Cardiac muscle cell (in vitro differentiated cells and primary cell): ENCODE measurements around the gene MAP1B. TPM values are rescaled to one million over a fixed set of nuclear protein-coding genes. Genes with fewer than 3 reads are reported as not detected.

Experiments
- DNase-seq, 2 donors: peaks; one replicate each; pipeline versions ENCODE4 v3.0.0 to v3.0.0-alpha.2; 2010 to 2017; ENCODE audit warnings: low read depth in 1 of 2, low spot score in 1 of 2
- H3K27ac ChIP-seq: fragments of 200-600 bp; sonication (generic); 2 replicates; pipeline ENCODE4 v1.5.1; 2016
- H3K27me3 ChIP-seq: fragments of 200-600 bp; sonication (generic); 2 replicates; pipeline ENCODE4 v1.6.0; 2016; ENCODE audit warnings: control low read depth
- H3K36me3 ChIP-seq: fragments of 200-600 bp; sonication (generic); 2 replicates; pipeline ENCODE4 v1.5.1; 2016; ENCODE audit warnings: control low read depth
- H3K4me1 ChIP-seq: fragments of 200-600 bp; sonication (generic); 2 replicates; pipeline ENCODE4 v1.8.1; 2017; ENCODE audit warnings: low read depth, mild to moderate bottlenecking, mixed run types
- H3K4me3 ChIP-seq: fragments of 200-600 bp; sonication (generic); 2 replicates; pipeline ENCODE4 v1.5.1; 2016; ENCODE audit warnings: mild to moderate bottlenecking
- H3K9me3 ChIP-seq: fragments of 200-600 bp; sonication (generic); 2 replicates; pipeline ENCODE4 v1.5.1; 2017; ENCODE audit warnings: low read depth, mild to moderate bottlenecking, control low read depth
- polyA plus RNA-seq: library from polyadenylated mRNA; unstranded; fragments of >200 nt; fragmentation: Nextera tagmentation; extraction: Ambion mirVana; gene quantifications from 2 replicates; pipeline ENCODE4 v1.2.1, GENCODE V29; 2016
- total RNA-seq: library from RNA; depleted of rRNA; stranded (reverse); fragments of >200 nt; gene quantifications from 2 replicates; pipeline ENCODE4 v1.2.3, GENCODE V29; 2016
- TF ChIP-seq, protein P1 (sequence below): IDR thresholded peaks from 2 replicates; pipeline ENCODE4 v1.5.1; 2012; ENCODE audit warnings: low read depth, mild to moderate bottlenecking, low read length

Gene MAP1B
- total and polyA plus RNA-seq, 2 experiments from 2014 or later = 119 to 142 TPM

DNA sequence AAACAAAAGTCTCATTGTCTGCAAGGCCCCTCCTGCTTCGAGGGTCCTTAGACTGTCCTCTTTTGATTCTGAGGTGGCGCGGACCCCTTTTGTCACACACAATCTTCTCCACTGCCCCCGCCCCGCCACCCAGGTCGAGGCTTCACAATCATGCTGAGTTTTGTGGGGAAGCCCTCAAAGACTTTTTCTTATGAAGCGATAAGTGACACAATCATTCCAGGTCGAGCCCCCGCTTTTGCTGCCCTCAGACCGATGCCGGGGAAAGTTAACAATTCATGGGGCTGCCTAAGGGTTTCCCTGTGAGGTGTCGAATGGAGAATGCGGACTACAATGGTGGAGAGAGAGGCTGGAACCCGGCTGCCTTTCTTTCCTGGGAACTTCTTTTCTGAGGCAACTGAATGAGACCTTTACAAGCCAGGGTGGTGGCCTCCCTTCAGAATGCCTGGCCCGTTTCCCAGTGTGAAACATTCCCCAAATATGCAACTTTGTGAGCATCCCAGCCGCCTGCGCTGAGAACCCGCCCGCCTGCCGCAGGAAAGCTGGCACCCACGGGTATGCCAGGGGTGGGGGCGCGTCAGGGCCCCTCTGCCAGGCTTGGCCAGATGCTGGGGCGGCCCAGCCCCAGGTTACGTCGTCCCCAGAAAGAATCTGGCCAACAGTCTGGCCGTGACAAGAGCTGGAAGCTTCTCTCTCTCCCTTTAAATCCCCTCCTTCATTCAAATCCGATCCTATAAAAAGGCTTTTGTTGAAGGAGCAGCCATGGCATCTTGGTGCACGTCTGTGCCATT is 71.9 kb downstream of the MAP1B start:
- no peak overlapping the region for H3K4me3 ChIP-seq
- H3K27ac ChIP-seq = no peak overlapping the region
- TF ChIP-seq, protein P1, sequence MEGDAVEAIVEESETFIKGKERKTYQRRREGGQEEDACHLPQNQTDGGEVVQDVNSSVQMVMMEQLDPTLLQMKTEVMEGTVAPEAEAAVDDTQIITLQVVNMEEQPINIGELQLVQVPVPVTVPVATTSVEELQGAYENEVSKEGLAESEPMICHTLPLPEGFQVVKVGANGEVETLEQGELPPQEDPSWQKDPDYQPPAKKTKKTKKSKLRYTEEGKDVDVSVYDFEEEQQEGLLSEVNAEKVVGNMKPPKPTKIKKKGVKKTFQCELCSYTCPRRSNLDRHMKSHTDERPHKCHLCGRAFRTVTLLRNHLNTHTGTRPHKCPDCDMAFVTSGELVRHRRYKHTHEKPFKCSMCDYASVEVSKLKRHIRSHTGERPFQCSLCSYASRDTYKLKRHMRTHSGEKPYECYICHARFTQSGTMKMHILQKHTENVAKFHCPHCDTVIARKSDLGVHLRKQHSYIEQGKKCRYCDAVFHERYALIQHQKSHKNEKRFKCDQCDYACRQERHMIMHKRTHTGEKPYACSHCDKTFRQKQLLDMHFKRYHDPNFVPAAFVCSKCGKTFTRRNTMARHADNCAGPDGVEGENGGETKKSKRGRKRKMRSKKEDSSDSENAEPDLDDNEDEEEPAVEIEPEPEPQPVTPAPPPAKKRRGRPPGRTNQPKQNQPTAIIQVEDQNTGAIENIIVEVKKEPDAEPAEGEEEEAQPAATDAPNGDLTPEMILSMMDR = no peak

DNA sequence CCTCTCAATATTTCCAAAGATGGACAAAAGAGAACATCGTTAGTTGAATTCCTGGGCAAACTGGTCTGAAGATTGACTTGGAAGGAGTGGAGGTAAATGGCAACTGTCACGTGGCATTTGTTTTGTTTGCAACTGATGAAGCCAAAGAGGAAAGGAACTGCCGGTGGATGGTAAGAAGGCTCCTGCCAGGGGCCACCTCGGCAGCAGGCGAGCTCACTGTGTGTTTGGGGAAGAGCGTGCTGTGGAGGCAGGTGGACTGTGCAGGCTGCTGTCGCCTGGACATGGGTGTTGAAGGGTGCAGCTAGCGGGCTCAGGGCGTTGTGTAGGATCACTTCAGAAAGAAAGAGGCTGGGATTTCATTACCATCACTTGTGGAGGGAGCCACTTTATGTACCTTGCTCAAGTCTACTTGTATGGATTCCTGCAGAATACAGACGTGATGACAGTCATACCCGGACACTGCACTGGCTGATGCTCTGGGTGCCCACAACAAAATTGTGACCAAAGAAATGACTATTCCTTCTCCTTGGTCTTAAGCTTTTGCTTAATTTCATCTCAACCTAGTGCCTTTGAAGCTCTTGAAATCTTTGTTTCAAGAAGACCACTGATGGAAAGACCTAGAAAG is 72.7 kb downstream of the MAP1B start:
- TF ChIP-seq, protein P1 = no peak
- H3K27me3 ChIP-seq = no peaks in the 10 kb centered on the region
- no peak overlapping the region for H3K4me3 ChIP-seq
- H3K27ac ChIP-seq = no peak overlapping the region
- no peaks in the 10 kb centered on the region for H3K9me3 ChIP-seq
- H3K36me3 ChIP-seq = no peaks in the 10 kb centered on the region
- no peak for DNase-seq
- H3K4me1 ChIP-seq = no peaks in the 10 kb centered on the region

More for the DNA sequence above, 71.9 kb downstream of the MAP1B start:
- peak in 1 of 2 donors; percentile 94 for DNase-seq
- Histone ChIP-seq H3K4me1 (no peaks in the 10 kb centered on the region), H3K9me3 (no peaks in the 10 kb centered on the region), H3K27me3 (no peaks in the 10 kb centered on the region), H3K36me3 (no peaks in the 10 kb centered on the region)

DNA sequence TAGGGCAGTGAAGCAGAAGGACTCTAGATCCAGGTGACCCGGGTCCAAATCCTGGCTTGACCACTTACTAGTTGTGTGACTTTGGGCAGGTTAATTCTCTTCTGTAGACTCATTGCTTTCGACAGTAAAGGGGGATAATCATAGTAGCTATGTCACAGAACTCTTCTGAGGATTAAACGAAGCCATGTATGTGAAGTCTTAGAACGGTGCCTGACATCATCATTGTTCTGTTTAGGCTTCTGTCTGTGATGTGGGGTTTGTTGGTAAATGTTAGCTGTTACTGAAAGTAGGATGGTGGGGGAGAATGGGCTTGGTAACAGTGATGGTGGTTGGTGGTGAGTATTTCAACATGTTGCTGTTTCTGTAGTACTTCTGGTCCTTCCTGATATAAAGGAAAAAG is 73.7 kb downstream of the MAP1B start:
- TF ChIP-seq, protein P1 = no peak
- Histone ChIP-seq H3K4me1 (no peaks in the 10 kb centered on the region), H3K4me3 (no peak overlapping the region), H3K27me3 (no peaks in the 10 kb centered on the region), H3K27ac (no peak overlapping the region), H3K36me3 (no peaks in the 10 kb centered on the region), H3K9me3 (no peaks in the 10 kb centered on the region)
- DNase-seq = no peak

DNA sequence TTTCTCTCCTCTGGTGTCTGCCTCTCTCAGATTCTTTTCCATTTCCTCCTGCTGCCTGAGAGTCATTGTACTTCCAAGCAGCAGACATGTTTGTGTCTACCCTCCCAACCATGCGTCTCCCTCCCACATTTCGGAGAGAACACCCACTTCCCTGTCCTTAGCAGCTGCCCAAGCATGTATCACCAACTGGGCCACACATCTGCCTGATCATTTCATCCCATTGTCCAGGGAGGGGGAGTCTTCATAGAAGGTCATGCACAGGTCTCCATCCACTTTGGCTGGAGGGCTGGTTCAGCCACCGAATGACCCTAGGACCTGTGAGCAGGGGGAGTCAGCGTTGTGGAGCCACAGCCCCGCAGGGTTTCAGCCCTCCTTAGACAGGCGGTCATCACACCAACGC is 75.4 kb downstream of the MAP1B start:
- no peaks in the 10 kb centered on the region for H3K4me1 ChIP-seq
- H3K27me3 ChIP-seq = no peaks in the 10 kb centered on the region
- no peaks in the 10 kb centered on the region for H3K36me3 ChIP-seq
- TF ChIP-seq, protein P1 = no peak
- no peak overlapping the region for H3K27ac ChIP-seq
- no peak overlapping the region for H3K4me3 ChIP-seq
- no peak for DNase-seq
- no peaks in the 10 kb centered on the region for H3K9me3 ChIP-seq

DNA sequence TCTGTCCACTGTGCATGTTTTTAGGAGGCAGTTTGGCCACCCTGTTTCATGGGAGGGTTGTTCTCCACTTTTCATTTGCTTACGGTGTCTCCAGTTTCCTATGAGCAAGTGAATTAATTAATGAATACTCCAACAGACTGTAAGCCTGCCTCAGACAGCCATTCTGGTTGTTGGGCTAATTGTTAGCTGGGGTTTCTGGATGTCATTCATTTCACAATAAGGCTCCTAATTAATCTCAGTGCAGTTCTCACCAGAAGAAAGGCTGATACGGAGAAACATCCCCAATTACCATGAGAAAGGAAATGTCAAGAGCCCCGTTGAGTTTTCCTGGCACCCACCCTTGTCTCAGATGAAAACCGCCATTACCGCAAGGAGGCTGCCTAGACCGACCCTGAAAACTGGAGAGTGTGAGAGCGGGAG is 75.8 kb downstream of the MAP1B start:
- TF ChIP-seq, protein P1 = no peak
- Histone ChIP-seq H3K27ac (no peak overlapping the region), H3K36me3 (no peaks in the 10 kb centered on the region), H3K4me1 (no peaks in the 10 kb centered on the region), H3K27me3 (no peaks in the 10 kb centered on the region), H3K9me3 (no peaks in the 10 kb centered on the region), H3K4me3 (no peak overlapping the region)
- no peak for DNase-seq
